GM23338 (cell line): ENCODE data around the gene MEI1.

Source experiments
- CREB1 ChIP-seq: fragments of 250-450 bp; sonication (Bioruptor Pico); IDR thresholded peaks from 2 replicates; pipeline ENCODE4 v1.5.0; 2020; ENCODE audit warnings: low read depth, mild to moderate bottlenecking, moderate library complexity
- EZH2 ChIP-seq: fragments of 200-600 bp; sonication (generic); IDR thresholded peaks from one replicate; pipeline ENCODE4 v1.8.0; 2017; ENCODE audit warnings: antibody characterized with exemption, mild to moderate bottlenecking, low read depth; ENCODE audit not compliant: unreplicated experiment
- EZH2phosphoT487 ChIP-seq: fragments of 200-600 bp; sonication (generic); IDR thresholded peaks from one replicate; pipeline ENCODE4 v1.8.1; 2018; ENCODE audit warnings: antibody characterized with exemption; ENCODE audit not compliant: unreplicated experiment
- POLR2AphosphoS5 ChIP-seq: IDR thresholded peaks from 2 replicates; pipeline ENCODE4 v1.6.1; 2016; ENCODE audit warnings: antibody characterized with exemption, low read depth
- ZNF114 ChIP-seq: fragments of 250-450 bp; sonication (Bioruptor Pico); IDR thresholded peaks from 2 replicates; pipeline ENCODE4 v1.5.0; 2020; ENCODE audit warnings: mild to moderate bottlenecking, moderate library complexity
- TF ChIP-seq, protein P1 (sequence below), 2 experiments: fragments of 200-600 bp in 1 of 2; sonication (generic) in 1 of 2; conservative IDR thresholded peaks; 2 replicates each; pipeline versions ENCODE4 v1.5.1 to v1.6.1; 2016 to 2017; ENCODE audit warnings: antibody characterized with exemption in 2 of 2, low read depth in 2 of 2, mild to moderate bottlenecking in 2 of 2, moderate library complexity in 1 of 2
- TF ChIP-seq, protein P2 (sequence below): fragments of 250-450 bp; sonication (Bioruptor Pico); IDR thresholded peaks from 2 replicates; pipeline ENCODE4 v1.5.0; 2020; ENCODE audit warnings: mild to moderate bottlenecking, moderate library complexity
- TF ChIP-seq, protein P3 (sequence below): IDR thresholded peaks from one replicate; pipeline ENCODE4 v1.6.1; 2018; ENCODE audit warnings: antibody characterized with exemption; ENCODE audit not compliant: unreplicated experiment

DNA sequence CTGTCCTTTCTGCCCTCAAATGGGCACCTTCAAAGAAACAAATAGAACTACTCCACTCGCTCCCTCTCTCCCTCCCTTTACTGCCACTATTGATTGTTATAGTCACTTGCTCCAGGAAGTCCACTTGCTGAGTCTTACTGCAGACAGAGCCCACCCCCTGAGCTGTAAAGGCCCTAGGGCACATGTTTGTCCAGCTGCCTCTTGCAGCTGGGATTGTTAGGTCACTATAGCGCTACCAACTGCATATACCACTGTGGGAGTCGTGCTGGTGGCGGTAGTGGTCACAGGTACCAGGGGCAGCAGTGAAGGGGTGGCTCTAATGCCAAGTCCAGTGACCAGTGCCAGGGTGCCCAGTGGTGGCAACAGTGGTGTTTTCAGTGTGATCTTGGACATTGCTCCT is 129.2 kb downstream of the MEI1 start:
- TF ChIP-seq, protein P1, sequence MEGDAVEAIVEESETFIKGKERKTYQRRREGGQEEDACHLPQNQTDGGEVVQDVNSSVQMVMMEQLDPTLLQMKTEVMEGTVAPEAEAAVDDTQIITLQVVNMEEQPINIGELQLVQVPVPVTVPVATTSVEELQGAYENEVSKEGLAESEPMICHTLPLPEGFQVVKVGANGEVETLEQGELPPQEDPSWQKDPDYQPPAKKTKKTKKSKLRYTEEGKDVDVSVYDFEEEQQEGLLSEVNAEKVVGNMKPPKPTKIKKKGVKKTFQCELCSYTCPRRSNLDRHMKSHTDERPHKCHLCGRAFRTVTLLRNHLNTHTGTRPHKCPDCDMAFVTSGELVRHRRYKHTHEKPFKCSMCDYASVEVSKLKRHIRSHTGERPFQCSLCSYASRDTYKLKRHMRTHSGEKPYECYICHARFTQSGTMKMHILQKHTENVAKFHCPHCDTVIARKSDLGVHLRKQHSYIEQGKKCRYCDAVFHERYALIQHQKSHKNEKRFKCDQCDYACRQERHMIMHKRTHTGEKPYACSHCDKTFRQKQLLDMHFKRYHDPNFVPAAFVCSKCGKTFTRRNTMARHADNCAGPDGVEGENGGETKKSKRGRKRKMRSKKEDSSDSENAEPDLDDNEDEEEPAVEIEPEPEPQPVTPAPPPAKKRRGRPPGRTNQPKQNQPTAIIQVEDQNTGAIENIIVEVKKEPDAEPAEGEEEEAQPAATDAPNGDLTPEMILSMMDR (conservative IDR thresholded peaks at IDR 0.05; ENCODE audit: low read depth in 2 of 2): no peak
- no peak for TF ChIP-seq POLR2AphosphoS5
- TF ChIP-seq ZNF114: no peak
- no peak for TF ChIP-seq EZH2
- no peak for TF ChIP-seq CREB1 (CRISPR knock-in tag)
- TF ChIP-seq, protein P2, sequence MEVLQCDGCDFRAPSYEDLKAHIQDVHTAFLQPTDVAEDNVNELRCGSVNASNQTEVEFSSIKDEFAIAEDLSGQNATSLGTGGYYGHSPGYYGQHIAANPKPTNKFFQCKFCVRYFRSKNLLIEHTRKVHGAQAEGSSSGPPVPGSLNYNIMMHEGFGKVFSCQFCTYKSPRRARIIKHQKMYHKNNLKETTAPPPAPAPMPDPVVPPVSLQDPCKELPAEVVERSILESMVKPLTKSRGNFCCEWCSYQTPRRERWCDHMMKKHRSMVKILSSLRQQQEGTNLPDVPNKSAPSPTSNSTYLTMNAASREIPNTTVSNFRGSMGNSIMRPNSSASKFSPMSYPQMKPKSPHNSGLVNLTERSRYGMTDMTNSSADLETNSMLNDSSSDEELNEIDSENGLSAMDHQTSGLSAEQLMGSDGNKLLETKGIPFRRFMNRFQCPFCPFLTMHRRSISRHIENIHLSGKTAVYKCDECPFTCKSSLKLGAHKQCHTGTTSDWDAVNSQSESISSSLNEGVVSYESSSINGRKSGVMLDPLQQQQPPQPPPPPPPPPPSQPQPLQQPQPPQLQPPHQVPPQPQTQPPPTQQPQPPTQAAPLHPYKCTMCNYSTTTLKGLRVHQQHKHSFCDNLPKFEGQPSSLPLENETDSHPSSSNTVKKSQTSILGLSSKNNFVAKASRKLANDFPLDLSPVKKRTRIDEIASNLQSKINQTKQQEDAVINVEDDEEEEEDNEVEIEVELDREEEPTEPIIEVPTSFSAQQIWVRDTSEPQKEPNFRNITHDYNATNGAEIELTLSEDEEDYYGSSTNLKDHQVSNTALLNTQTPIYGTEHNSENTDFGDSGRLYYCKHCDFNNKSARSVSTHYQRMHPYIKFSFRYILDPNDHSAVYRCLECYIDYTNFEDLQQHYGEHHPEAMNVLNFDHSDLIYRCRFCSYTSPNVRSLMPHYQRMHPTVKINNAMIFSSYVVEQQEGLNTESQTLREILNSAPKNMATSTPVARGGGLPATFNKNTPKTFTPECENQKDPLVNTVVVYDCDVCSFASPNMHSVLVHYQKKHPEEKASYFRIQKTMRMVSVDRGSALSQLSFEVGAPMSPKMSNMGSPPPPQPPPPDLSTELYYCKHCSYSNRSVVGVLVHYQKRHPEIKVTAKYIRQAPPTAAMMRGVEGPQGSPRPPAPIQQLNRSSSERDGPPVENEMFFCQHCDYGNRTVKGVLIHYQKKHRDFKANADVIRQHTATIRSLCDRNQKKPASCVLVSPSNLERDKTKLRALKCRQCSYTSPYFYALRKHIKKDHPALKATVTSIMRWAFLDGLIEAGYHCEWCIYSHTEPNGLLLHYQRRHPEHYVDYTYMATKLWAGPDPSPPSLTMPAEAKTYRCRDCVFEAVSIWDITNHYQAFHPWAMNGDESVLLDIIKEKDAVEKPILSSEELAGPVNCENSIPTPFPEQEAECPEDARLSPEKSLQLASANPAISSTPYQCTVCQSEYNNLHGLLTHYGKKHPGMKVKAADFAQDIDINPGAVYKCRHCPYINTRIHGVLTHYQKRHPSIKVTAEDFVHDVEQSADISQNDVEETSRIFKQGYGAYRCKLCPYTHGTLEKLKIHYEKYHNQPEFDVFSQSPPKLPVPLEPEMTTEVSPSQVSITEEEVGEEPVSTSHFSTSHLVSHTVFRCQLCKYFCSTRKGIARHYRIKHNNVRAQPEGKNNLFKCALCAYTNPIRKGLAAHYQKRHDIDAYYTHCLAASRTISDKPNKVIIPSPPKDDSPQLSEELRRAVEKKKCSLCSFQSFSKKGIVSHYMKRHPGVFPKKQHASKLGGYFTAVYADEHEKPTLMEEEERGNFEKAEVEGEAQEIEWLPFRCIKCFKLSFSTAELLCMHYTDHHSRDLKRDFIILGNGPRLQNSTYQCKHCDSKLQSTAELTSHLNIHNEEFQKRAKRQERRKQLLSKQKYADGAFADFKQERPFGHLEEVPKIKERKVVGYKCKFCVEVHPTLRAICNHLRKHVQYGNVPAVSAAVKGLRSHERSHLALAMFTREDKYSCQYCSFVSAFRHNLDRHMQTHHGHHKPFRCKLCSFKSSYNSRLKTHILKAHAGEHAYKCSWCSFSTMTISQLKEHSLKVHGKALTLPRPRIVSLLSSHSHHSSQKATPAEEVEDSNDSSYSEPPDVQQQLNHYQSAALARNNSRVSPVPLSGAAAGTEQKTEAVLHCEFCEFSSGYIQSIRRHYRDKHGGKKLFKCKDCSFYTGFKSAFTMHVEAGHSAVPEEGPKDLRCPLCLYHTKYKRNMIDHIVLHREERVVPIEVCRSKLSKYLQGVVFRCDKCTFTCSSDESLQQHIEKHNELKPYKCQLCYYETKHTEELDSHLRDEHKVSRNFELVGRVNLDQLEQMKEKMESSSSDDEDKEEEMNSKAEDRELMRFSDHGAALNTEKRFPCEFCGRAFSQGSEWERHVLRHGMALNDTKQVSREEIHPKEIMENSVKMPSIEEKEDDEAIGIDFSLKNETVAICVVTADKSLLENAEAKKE: no peak
- TF ChIP-seq, protein P3, sequence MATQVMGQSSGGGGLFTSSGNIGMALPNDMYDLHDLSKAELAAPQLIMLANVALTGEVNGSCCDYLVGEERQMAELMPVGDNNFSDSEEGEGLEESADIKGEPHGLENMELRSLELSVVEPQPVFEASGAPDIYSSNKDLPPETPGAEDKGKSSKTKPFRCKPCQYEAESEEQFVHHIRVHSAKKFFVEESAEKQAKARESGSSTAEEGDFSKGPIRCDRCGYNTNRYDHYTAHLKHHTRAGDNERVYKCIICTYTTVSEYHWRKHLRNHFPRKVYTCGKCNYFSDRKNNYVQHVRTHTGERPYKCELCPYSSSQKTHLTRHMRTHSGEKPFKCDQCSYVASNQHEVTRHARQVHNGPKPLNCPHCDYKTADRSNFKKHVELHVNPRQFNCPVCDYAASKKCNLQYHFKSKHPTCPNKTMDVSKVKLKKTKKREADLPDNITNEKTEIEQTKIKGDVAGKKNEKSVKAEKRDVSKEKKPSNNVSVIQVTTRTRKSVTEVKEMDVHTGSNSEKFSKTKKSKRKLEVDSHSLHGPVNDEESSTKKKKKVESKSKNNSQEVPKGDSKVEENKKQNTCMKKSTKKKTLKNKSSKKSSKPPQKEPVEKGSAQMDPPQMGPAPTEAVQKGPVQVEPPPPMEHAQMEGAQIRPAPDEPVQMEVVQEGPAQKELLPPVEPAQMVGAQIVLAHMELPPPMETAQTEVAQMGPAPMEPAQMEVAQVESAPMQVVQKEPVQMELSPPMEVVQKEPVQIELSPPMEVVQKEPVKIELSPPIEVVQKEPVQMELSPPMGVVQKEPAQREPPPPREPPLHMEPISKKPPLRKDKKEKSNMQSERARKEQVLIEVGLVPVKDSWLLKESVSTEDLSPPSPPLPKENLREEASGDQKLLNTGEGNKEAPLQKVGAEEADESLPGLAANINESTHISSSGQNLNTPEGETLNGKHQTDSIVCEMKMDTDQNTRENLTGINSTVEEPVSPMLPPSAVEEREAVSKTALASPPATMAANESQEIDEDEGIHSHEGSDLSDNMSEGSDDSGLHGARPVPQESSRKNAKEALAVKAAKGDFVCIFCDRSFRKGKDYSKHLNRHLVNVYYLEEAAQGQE: no peak
- no peak for TF ChIP-seq EZH2phosphoT487
